ENCODE measurements around the gene DMXL1.

DNA sequence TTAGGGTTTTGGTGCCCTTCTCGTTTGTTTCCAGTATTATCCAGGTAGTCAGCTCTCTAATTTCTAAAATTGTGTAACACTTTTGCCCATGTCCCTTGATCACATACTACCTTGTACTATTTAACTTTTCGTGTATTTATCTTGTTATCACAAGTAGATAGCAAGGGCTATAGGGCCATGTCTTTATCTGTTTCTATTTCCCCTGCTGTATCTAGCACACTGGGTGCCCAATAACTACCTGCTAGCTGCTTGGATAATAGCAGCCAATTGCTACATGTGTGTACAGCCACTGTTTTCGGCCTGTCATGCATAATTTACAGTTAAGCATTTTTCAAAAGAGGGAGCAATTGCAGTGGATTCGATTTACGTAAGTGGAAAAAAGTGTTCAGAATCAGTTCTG is 220.2 kb downstream of the DMXL1 start:
- TF ChIP-seq, protein P1, sequence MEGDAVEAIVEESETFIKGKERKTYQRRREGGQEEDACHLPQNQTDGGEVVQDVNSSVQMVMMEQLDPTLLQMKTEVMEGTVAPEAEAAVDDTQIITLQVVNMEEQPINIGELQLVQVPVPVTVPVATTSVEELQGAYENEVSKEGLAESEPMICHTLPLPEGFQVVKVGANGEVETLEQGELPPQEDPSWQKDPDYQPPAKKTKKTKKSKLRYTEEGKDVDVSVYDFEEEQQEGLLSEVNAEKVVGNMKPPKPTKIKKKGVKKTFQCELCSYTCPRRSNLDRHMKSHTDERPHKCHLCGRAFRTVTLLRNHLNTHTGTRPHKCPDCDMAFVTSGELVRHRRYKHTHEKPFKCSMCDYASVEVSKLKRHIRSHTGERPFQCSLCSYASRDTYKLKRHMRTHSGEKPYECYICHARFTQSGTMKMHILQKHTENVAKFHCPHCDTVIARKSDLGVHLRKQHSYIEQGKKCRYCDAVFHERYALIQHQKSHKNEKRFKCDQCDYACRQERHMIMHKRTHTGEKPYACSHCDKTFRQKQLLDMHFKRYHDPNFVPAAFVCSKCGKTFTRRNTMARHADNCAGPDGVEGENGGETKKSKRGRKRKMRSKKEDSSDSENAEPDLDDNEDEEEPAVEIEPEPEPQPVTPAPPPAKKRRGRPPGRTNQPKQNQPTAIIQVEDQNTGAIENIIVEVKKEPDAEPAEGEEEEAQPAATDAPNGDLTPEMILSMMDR (IDR thresholded peaks at IDR 0.05): no peak
- TF ChIP-seq POLR2AphosphoS5 (IDR thresholded peaks at IDR 0.05): no peak
- TF ChIP-seq POLR2A (IDR thresholded peaks at IDR 0.05): no peak

All from breast epithelium (tissue), 3 donors.